VCaP (cell line): ENCODE data around the gene LRRC28.

ENCODE experiments used
- H3K27ac ChIP-seq: fragments of 450-650 bp; 2 replicates; pipeline ENCODE4 v1.5.1; 2017
- TF ChIP-seq, protein P1 (sequence below): fragments of 450-650 bp; conservative IDR thresholded peaks from 2 replicates; pipeline ENCODE4 v1.5.1; 2017; ENCODE audit warnings: mild to moderate bottlenecking, moderate library complexity

The LRRC28 gene

DNA sequence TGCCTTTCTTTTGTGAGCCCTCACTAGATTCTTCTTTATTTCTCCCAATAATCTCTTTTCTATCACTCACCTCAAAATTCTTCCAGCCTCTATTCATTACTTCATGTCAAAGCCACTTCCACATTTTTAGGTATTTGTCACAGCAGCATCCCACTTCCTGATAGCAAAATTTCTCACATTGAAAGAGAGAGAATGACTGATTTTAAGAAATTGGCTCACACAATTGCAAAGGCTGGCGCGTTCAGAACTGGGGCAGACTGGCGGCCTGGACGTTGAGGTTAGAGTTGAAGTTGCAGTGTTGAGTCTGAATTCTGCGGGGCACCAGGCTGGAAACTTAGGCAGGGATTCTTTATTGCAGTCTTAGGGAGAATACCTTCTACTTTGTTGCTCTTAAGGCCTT, 117.9 kb downstream of the LRRC28 start:
- H3K27ac ChIP-seq, result no peak overlapping the region
- TF ChIP-seq, protein P1, sequence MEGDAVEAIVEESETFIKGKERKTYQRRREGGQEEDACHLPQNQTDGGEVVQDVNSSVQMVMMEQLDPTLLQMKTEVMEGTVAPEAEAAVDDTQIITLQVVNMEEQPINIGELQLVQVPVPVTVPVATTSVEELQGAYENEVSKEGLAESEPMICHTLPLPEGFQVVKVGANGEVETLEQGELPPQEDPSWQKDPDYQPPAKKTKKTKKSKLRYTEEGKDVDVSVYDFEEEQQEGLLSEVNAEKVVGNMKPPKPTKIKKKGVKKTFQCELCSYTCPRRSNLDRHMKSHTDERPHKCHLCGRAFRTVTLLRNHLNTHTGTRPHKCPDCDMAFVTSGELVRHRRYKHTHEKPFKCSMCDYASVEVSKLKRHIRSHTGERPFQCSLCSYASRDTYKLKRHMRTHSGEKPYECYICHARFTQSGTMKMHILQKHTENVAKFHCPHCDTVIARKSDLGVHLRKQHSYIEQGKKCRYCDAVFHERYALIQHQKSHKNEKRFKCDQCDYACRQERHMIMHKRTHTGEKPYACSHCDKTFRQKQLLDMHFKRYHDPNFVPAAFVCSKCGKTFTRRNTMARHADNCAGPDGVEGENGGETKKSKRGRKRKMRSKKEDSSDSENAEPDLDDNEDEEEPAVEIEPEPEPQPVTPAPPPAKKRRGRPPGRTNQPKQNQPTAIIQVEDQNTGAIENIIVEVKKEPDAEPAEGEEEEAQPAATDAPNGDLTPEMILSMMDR, result no peak

DNA sequence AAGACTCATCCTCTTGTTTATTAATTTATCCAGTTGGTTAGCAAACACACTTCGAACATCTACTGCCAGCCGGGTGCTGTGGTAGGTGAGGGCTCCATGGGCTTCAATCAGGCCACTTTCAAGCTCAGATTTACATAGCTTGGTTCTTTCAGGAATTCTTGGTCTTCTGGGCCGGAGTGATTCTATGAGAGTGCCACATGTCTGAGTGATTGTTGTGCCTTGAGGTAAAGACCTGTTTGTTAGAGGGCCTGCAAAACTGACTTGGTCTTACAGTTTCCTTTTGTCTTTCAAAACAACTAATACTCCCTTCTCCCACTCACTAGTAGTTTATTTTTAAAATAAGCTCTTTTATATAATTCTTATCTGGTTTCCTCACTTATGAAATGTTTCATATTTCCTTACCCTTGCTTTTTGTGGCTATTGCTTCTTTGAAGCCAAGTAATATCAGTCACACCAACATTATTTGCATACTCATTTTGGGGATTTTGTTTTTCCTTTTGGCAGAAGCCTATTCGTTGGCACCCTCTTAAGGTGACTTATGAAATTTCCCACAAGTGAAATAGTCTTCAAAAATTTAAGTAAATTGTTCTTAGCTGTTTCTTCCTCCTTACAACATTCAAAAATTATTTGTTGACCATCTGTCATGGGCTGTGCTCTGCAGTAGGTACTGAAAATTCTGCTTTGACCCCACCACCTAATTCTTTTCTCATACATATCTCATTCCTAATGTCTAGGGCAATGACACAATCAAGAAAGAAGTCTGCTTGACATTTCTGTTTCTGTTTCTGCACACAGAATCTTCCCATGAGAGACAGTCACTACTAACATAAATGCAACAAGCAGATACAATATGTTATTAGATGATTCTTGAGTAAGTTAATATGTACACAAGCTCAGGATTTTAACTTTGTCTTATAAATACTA, 120.2 kb downstream of the LRRC28 start:
- no peak overlapping the region for H3K27ac ChIP-seq
- TF ChIP-seq, protein P1, result peak; percentile 41

DNA sequence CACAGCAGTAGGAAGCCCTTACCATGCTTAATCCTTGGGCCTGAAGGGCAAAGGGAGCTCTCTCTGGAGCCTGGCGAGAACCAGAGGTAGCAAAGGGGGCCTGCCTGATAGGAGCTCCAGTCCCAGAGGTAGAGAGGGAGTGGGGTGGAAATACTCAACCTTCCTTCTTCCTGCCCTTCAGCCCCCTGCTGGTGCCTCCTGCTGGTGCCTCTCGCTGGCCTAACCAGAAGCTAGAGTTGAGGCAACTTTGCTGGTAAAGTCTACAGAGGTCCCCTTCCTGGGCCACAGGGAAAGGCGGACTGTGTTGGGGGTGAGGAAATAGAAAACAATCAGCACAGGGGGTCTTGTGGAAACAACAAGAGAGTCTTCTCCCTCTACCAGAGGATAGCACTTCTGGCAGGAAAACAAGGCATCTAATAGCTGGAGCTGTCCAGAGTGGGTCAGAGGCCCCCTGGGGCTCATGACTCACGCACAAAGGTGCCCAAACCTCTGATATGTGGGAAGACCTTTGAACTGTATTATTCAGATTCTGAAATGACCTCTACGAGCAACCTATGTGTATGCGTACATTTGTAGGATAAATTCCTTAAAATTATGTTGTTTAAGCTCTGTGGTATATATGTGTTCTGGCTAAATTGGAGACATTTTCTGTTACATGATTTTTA, 133.9 kb downstream of the LRRC28 start:
- H3K27ac ChIP-seq, result no peak overlapping the region
- TF ChIP-seq, protein P1, result peak; percentile 27; the same call in 1 of the 2 replicates

DNA sequence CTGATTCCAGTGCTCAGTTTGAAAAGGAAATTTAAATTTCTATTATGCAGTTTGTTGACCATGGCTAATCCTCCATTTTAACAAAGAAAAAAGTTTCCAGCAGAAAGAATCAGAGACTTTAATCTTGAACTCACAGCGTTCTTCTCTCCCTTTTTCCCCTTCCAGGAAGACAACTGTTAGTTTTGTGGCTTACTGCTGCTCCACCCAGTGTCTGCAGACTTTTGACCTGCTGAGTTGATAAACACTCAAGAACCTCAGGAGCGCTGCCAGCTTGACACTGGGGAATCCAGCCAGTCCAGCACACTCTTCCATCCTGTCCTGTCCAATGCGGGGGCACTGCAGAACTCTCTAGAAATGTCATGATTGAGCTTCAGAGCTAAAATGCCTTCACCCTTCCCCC, 134.6 kb downstream of the LRRC28 start:
- H3K27ac ChIP-seq, result no peak overlapping the region
- TF ChIP-seq, protein P1, result peak; percentile 18

DNA sequence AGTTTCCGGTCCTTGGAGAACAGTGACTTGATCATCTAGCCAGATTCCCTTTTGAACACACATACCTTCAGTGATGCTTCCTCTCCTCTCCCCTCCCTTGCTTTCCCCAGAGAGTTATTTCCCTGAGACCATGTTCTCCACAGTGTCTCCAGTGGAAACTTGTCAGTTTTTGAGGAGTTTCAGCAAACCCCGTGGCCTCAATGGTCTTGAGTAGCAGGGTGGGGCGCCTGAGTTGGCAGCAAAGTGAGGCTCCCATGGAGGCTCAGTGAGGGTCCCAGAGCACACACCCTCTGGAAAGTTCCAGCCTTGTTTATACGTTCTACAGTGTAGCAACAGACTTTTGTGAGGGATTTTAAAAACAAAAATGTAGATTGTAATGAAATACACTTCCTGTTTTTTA, 135.1 kb downstream of the LRRC28 start:
- no peak overlapping the region for H3K27ac ChIP-seq
- TF ChIP-seq, protein P1, result no peak

DNA sequence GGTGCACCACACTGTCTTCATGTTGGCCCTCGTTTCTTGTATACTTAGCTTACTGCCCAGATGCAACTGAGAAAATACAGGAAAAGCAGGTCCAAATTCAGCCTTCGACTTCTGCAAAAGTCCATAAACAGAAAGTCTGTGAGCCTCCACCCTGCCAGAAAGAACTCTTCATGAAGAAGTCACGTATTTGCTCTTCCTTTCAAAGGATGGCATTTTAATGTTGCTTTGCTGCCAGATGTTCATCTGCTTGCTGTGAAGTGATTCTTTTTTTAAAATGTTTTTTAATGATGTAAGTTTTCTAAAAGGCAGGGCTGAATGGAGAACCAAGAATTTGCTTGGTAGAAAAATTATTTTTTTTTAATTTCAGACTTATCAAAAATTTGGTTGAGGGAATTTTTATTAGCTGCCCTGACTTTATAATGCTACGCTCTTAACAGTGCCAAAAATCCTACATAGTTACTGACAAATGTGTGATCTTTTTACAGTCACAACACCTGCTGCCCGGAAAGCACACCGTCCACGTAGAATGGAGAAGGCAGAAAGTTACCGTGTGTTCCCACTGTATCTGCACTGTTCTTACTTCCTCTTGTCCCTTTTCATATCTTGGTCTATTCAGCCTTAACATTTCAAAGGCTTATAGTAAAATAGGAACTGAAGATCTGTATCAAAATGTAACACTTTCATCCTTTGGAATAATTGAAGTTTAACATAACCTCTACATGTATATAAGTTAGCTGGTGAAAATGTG, 136.3 kb downstream of the LRRC28 start:
- no peak overlapping the region for H3K27ac ChIP-seq
- TF ChIP-seq, protein P1, result no peak

DNA sequence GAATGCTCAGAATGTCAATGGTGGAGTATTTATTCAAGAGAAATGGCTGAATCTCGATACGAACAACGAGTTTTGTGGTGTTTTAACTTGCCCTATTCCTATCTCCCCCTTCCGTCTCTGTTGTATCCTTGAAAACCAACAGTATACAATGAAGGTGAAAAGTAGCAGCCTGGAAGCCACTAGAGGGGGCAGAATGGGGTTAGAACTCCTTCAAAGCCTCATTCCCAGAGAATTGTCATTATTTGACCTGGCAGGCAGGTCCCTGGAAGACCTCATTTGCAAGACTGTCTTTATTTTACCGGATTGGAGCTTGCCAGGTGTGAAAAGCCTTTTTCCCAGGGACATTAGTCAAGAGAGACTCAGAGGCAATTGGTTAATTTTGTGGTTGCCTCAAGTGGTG, 139.4 kb downstream of the LRRC28 start:
- TF ChIP-seq, protein P1, result peak; percentile 21; the same call in 1 of the 2 replicates
- no peak overlapping the region for H3K27ac ChIP-seq
